Fibroblast of villous mesenchyme (primary cell): ENCODE measurements around the gene KDM5C. TPM values are rescaled to one million over a fixed set of nuclear protein-coding genes. Genes with fewer than 3 reads are reported as not detected.
A peak's percentile ranks its signal among the peaks of the same experiment; 100 is the strongest.

Experiments used
- DNase-seq: peaks from one replicate; pipeline ENCODE4 v3.0.0-alpha.2; 2010; ENCODE audit warnings: low read depth
- H3K4me3 ChIP-seq: 2 replicates; pipeline ENCODE4 v1.5.1; 2011; ENCODE audit warnings: low read depth, mild to moderate bottlenecking, low read length
- total RNA-seq: library from RNA; depleted of rRNA; stranded (reverse); fragments of >200 nt; gene quantifications from 2 replicates; pipeline ENCODE4 v1.2.3, GENCODE V29; 2012
- TF ChIP-seq, protein P1 (sequence below): IDR thresholded peaks from 2 replicates; pipeline ENCODE4 v1.5.1; 2012; ENCODE audit warnings: low read depth, mild to moderate bottlenecking, low read length; ENCODE audit not compliant: insufficient read depth

KDM5C gene
- total RNA-seq, 1 donor = 149 TPM

- H3K4me3 ChIP-seq = no peak overlapping the region
- no peak for DNase-seq
- TF ChIP-seq, protein P1, sequence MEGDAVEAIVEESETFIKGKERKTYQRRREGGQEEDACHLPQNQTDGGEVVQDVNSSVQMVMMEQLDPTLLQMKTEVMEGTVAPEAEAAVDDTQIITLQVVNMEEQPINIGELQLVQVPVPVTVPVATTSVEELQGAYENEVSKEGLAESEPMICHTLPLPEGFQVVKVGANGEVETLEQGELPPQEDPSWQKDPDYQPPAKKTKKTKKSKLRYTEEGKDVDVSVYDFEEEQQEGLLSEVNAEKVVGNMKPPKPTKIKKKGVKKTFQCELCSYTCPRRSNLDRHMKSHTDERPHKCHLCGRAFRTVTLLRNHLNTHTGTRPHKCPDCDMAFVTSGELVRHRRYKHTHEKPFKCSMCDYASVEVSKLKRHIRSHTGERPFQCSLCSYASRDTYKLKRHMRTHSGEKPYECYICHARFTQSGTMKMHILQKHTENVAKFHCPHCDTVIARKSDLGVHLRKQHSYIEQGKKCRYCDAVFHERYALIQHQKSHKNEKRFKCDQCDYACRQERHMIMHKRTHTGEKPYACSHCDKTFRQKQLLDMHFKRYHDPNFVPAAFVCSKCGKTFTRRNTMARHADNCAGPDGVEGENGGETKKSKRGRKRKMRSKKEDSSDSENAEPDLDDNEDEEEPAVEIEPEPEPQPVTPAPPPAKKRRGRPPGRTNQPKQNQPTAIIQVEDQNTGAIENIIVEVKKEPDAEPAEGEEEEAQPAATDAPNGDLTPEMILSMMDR = no peak
Measured at GRCh38 chrX:53257166-53257565, 32.2 kb upstream of the KDM5C start.

DNA sequence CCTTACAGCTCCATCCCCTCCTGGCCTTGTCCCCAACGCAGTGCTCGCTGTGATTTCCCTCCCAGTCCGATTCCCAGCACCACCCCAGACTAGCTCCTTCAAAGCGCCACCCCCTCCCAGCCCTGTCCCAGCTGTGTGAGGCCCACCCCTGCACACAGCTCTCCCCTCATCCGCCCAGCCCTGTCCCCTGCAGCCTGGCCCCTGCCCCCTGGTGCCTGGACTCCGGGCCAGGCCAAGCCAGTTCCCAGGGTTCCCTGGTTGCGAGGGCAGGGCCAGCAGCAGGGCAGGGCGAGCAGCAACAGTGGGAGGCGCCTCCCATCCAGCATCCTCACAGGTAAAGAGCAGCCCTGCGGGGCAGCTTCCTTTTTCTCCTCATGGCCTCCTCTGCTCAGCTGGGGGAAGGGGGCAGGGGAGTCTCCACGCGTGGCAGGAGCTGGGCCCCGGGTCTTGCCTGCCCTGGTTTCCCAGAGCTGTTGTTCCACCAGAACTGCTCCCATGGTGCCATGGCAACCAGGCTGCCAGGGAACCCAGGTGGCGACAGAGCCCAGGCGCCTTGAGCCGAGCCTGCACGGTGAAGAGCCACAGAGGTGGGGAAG, 31.5 kb upstream of the KDM5C start:
- no peak for DNase-seq
- TF ChIP-seq, protein P1 = no peak
- no peak overlapping the region for H3K4me3 ChIP-seq

- no peak for DNase-seq
- H3K4me3 ChIP-seq = no peak overlapping the region
- TF ChIP-seq, protein P1 = no peak
Measured at GRCh38 chrX:53255738-53256191, 30.8 kb upstream of the KDM5C start.

DNA sequence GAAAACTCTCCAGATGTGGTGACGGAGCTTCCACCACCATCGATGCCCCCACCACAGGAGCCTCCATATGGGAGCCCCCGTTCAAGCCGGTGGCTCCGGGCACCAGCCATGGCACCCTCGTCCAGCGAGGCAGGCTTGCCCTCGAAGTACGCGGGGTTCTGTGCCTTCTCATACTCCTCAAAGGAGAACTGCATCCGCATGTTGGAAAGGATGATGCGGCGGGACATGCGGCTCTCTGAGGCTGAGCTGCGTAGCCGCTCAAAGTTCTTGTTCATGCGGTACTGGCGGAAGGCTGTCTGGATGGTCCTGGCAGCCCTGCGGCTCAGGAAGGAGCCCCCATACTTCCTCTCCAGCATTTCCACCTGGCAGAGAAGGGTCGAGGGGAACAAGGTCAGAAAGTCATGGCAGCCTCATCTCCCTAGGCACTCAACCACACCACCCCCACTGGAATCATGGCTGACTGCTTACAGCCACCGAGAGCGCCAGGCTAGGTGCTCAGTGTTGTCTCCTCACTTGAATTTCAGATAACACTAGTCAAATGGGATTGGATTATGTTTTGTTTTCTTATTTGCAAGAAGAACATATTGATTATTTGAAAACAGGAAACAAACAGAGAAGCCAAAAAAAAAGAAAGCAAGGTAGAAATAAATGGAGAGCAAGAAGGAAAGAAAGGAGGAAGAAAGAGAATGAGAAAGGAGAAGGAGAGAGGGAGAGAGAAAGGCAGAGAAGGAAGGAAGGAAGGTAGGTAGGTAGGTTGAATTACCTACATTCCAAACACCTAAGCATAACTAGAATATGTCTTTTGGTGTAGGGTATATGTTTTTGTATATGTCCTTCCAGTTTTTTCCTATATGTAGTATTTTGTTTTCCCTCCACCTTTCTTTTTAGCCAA, 29.8 kb upstream of the KDM5C start:
- DNase-seq = no peak
- no peak overlapping the region for H3K4me3 ChIP-seq
- TF ChIP-seq, protein P1 = no peak

- DNase-seq = peak; percentile 12
- TF ChIP-seq, protein P1 = no peak
Measured at GRCh38 chrX:53253293-53254020, 28.4 kb upstream of the KDM5C start.

DNA sequence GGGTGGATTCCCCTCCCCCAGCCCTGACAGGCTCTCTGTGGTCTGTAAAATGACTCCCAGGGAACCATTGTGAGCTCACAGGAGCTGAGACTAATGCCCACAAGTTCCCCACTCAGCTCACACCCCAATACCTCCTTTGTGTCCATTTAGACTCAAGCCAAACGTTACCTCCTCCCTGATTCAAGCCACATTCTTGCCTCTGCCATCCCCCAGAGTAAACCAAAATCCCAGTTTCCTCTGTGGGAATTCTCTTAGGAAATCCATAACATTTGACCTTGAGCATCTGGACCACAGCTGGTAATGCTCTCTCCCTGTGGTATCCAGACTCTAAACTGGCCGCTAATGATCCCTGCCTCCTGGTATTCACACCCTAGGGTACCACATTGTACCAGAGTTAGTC, 26.3 kb upstream of the KDM5C start:
- TF ChIP-seq, protein P1 = no peak
- DNase-seq = peak; percentile 86
- no peak overlapping the region for H3K4me3 ChIP-seq

More at GRCh38 chrX:53253293-53254020, 28.4 kb upstream of the KDM5C start:
- H3K4me3 ChIP-seq = no peak overlapping the region
